A673 (cell line): Measurements from ENCODE around the gene CDKAL1. TPM values are rescaled to one million over a fixed set of nuclear protein-coding genes. Genes with fewer than 3 reads are reported as not detected.

Source experiments
- BruUV-seq: library from RNA; stranded (reverse); fragments of 400-500 nt; replicated peaks from 2 replicates; lab custom pipeline; 2021; lab: Mats Ljungman, UMichigan
- CTCF ChIA-PET: fragments of 300-600 bp; sonication (Branson Sonifier 250); formaldehyde crosslinking; loops from one replicate; lab custom pipeline; 2022; ENCODE audit warnings: antibody characterized with exemption; lab: Charles Lee
- POLR2A ChIA-PET: fragments of 300-600 bp; sonication (Branson Sonifier 250); formaldehyde crosslinking; loops from one replicate; lab custom pipeline; 2022; ENCODE audit warnings: antibody characterized with exemption; ENCODE audit not compliant: low non-redundant PET; lab: Charles Lee
- DNase-seq: peaks from one replicate; pipeline ENCODE4 v3.0.0-alpha.2; 2015; ENCODE audit warnings: low spot score
- H3K27ac ChIP-seq: fragments of 200-600 bp; sonication (generic); 2 replicates; pipeline ENCODE4 v1.5.1; 2016; ENCODE audit warnings: mixed run types, low read depth, mild to moderate bottlenecking, mixed read lengths, antibody characterized with exemption, low read length; ENCODE audit not compliant: poor library complexity, severe bottlenecking
- H3K27me3 ChIP-seq: fragments of 200-600 bp; sonication (generic); replicated peaks from 2 replicates; pipeline ENCODE4 v1.6.1; 2017; ENCODE audit warnings: mixed run types, low read depth, mild to moderate bottlenecking, mixed read lengths, antibody characterized with exemption, low read length; ENCODE audit not compliant: insufficient read depth, poor library complexity
- H3K36me3 ChIP-seq: fragments of 200-600 bp; sonication (generic); 2 replicates; pipeline ENCODE4 v1.6.1; 2016; ENCODE audit warnings: mixed run types, mild to moderate bottlenecking, mixed read lengths, antibody characterized with exemption, low read length; ENCODE audit not compliant: insufficient read depth, poor library complexity, severe bottlenecking
- H3K4me1 ChIP-seq: fragments of 200-600 bp; sonication (generic); 2 replicates; pipeline ENCODE4 v1.6.1; 2017; ENCODE audit warnings: mixed run types, mild to moderate bottlenecking, mixed read lengths, antibody characterized with exemption, low read length; ENCODE audit not compliant: insufficient read depth, poor library complexity, severe bottlenecking
- H3K4me3 ChIP-seq: fragments of 200-600 bp; sonication (generic); 2 replicates; pipeline ENCODE4 v1.5.1; 2016; ENCODE audit warnings: low read depth, mixed run types, mild to moderate bottlenecking, mixed read lengths, low read length; ENCODE audit not compliant: poor library complexity, severe bottlenecking
- H3K9me3 ChIP-seq: fragments of 200-600 bp; sonication (generic); 2 replicates; pipeline ENCODE4 v1.6.1; 2016; ENCODE audit warnings: mixed run types, low read depth, mild to moderate bottlenecking, mixed read lengths, antibody characterized with exemption, low read length; ENCODE audit not compliant: poor library complexity, severe bottlenecking
- EZH2 ChIP-seq: fragments of 200-600 bp; sonication (generic); IDR thresholded peaks from 2 replicates; pipeline ENCODE4 v1.6.1; 2017; ENCODE audit warnings: borderline replicate concordance, low read depth, mild to moderate bottlenecking, mixed read lengths, antibody characterized with exemption, low read length; ENCODE audit not compliant: poor library complexity, severe bottlenecking
- intact Hi-C: fragments of 100-400 bp; cut with micrococcal nuclease; formaldehyde crosslinking; loops from one replicate; pipeline ENCODE4 v1.10.0; 2022; ENCODE audit not compliant: unreplicated experiment
- total RNA-seq: library from RNA; stranded (reverse); gene quantifications from 2 replicates; pipeline ENCODE4 v1.2.3, GENCODE V29; 2021
- TF ChIP-seq, protein P1 (sequence below): fragments of 300-800, 200-600 bp; sonication (generic); conservative IDR thresholded peaks from 2 replicates; pipeline ENCODE4 v1.5.1; 2017; ENCODE audit warnings: low read depth, mild to moderate bottlenecking, antibody characterized with exemption, low read length, moderate library complexity, mixed read lengths

Gene CDKAL1
- total RNA-seq, 1 experiment from 2014 or later = 35.5 TPM

DNA sequence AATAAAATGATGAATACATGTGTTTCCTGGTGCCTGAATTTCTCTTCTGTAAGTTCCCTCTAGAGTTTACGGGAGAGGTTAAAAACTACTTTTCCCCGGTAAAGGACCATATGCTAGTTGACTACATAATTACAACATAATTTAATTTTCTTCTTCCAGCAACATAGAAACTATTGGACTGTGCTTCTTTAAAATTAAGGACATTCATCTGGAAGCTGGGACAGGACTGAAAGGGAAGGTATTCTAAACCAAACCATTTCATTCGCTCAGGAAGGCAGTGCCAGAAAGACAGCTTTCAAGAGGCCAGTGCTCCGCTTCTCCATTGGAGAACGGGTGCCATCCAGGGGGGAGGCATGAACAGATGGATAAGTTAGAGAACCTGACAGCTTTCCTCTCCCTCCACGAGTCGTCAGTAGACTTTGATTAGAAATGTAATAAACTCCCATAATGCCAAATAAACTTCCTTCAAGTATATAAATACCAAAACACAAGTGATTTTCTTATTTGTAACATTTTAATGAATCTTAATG is 601.3 kb downstream of the CDKAL1 start:
- CTCF ChIA-PET = no interaction called here
- no TSS peak for BruUV-seq
- no peaks in the 10 kb centered on the region for H3K27me3 ChIP-seq
- H3K27ac ChIP-seq = no peak overlapping the region
- no peak overlapping the region for H3K4me3 ChIP-seq
- intact Hi-C loops = no loop called here
- TF ChIP-seq EZH2 = no peak
- H3K4me1 ChIP-seq = peaks cover 30% of the 10 kb centered on the region
- no peaks in the 10 kb centered on the region for H3K9me3 ChIP-seq
- DNase-seq = no peak
- POLR2A ChIA-PET = no interaction called here
- no peaks in the 10 kb centered on the region for H3K36me3 ChIP-seq

GRCh38 chr6:21137700-21138335 is 603.6 kb downstream of the CDKAL1 start:
- Histone ChIP-seq H3K9me3 (no peaks in the 10 kb centered on the region), H3K27ac (no peak overlapping the region), H3K36me3 (no peaks in the 10 kb centered on the region), H3K4me3 (no peak overlapping the region), H3K27me3 (no peaks in the 10 kb centered on the region), H3K4me1 (peaks cover 22% of the 10 kb centered on the region)
- intact Hi-C loops = no loop called here
- BruUV-seq = no TSS peak
- TF ChIP-seq EZH2 = no peak
- TF ChIP-seq, protein P1, sequence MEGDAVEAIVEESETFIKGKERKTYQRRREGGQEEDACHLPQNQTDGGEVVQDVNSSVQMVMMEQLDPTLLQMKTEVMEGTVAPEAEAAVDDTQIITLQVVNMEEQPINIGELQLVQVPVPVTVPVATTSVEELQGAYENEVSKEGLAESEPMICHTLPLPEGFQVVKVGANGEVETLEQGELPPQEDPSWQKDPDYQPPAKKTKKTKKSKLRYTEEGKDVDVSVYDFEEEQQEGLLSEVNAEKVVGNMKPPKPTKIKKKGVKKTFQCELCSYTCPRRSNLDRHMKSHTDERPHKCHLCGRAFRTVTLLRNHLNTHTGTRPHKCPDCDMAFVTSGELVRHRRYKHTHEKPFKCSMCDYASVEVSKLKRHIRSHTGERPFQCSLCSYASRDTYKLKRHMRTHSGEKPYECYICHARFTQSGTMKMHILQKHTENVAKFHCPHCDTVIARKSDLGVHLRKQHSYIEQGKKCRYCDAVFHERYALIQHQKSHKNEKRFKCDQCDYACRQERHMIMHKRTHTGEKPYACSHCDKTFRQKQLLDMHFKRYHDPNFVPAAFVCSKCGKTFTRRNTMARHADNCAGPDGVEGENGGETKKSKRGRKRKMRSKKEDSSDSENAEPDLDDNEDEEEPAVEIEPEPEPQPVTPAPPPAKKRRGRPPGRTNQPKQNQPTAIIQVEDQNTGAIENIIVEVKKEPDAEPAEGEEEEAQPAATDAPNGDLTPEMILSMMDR = no peak
- no peak for DNase-seq
- ChIA-PET POLR2A (no interaction called here), CTCF (no interaction called here)

- no peak overlapping the region for H3K4me3 ChIP-seq
- H3K4me1 ChIP-seq = peaks cover 15% of the 10 kb centered on the region
- H3K27ac ChIP-seq = no peak overlapping the region
- DNase-seq = no peak
- H3K9me3 ChIP-seq = no peaks in the 10 kb centered on the region
- no TSS peak for BruUV-seq
- no peaks in the 10 kb centered on the region for H3K36me3 ChIP-seq
- ChIA-PET CTCF (no interaction called here), POLR2A (no interaction called here)
- intact Hi-C loops = no loop called here
- H3K27me3 ChIP-seq = no peaks in the 10 kb centered on the region
- TF ChIP-seq EZH2 = no peak
- TF ChIP-seq, protein P1 = no peak
These were observed 604.2 kb downstream of the CDKAL1 start for GRCh38 chr6:21138336-21139069.
